OCI-LY3 (cell line): Measurements from ENCODE around the gene PAN2.

Experiments used
- CTCF ChIP-seq: fragments of 200-600, 300-600 bp; sonication (generic); IDR thresholded peaks from 2 replicates; pipeline ENCODE4 v1.5.1; 2014; ENCODE audit warnings: antibody characterized with exemption, low read length, low read depth
- EZH2phosphoT487 ChIP-seq: fragments of 200-600 bp; shearing (Covaris generic); IDR thresholded peaks from 2 replicates; pipeline ENCODE4 v1.6.1; 2018; ENCODE audit warnings: antibody characterized with exemption, mixed run types, low read depth

DNA sequence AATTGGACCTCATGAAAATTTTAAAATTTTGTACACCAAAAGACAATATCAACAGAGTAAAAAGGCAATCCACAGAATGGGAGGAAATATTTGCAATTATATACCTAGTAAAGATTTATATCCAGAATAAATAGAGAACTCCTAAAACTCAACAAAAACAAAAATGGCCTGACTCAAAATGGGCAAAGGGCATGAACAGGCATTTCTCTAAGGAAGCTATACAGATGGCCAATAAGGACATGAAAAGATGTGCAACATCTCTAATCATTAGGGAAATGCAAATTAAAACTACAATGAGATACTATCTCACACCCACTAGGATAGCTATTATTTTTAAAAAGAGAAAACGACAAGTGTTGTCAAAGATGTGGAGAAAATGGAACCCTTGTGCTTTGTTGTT is 39.7 kb upstream of the PAN2 start:
- TF ChIP-seq CTCF: no peak
- no peak for TF ChIP-seq EZH2phosphoT487
